Anterior cingulate cortex (tissue), 58 donors: ENCODE data around the gene TNRC6B.
"Not testable (repeated sequence)": the region's sequence is repeated elsewhere in the genome, so short reads cannot be mapped to it uniquely, and the experiment has no call there.

Experiments
- DNase-seq, 58 donors: peaks; one replicate each; lab custom pipeline; 2025; lab: John Stamatoyannopoulos, UW

TNRC6B gene

DNA sequence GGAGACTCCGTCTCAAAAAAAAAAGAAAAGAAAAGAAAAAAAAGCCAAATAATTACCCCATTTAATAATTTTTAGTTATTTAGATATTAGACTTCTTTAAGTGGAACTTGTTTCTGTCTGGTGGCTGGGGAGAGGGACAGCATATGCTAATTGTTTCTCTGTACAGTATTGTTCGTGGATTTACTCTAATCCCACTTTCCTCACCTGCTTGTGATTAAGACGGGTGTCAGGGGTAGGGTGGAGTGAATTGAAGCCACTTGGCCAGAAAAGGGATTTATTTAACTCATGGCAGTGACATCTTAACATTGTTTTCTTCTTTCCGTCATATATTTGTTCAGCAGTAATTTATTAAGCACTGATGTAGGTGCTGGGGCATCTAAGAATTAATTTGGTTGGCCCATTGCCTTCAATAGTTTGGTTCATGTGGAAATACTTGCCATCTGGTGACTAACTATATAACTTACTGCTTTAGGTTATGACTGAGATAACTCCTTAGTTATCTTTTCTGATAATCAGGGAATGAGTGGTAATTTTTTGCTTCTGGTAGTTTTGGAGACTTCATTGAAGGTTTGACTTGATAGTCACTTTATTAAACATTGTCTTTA is 4.6 kb downstream of the TNRC6B start:
- no peak for DNase-seq

DNA sequence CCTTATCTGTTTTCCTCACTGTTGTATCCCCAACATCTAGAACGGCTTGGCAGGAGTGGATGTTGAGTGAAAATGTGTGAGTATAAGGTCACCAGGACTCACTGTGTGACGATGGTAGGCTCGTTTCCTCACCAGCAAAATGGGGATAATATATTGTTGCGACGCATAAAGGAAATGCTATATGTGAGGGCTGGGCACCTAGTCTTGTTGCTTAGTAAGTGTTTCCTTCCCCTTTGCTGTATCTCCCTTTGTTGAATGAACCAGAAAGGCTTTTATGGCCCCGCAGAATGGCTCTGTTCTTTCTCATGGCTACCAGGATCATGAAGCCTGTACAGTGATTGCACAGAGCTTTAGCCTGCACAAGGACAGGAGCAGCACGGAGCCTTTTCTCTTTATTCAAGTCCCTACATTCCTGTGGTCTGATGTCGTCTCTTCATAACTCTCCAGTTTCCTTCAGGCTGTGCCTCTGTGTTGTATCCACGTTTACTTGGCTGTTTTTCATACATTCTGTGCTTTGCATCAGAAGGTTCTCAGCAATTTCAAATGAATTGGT is 5.4 kb downstream of the TNRC6B start:
- DNase-seq: no peak

DNA sequence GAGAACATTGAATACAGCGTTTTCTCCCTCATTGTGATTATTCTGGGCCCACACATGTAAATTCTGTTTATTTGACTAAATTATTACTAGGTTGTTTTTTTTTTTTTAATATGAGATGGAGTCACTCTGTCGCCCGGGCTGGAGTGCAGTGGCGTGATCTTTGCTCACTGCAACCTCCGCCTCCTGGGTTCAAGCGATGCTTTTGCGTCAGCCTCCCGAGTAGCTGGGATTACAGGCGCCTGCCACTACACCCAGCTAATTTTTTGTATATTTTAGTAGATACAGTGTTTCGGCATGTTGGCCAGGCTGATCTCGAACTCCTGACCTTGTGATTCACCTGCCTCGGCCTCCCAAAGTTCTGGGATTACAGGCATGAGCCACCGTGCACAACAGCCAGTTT is 5.9 kb downstream of the TNRC6B start:
- DNase-seq: not testable (repeated sequence)

DNA sequence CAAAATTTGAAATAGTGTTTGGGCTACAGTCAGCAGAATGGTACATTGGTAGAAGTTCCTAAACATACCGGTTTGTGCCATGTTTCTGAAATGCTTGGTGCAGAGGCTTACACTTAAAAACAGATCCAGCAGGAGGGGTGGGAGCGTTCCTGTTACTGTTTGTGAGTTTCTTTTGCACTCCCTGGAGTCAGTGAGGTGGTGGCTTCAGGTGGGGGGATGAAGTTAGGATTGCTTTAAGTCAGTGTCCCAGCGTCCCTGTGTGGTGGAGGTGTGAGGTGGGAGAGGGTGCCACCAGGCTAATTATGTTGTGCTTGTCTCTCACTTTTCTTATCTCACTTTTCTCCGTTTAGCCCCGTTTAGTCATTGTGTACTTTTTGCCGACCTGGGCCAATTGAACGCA is 9.7 kb downstream of the TNRC6B start:
- DNase-seq: no peak

DNA sequence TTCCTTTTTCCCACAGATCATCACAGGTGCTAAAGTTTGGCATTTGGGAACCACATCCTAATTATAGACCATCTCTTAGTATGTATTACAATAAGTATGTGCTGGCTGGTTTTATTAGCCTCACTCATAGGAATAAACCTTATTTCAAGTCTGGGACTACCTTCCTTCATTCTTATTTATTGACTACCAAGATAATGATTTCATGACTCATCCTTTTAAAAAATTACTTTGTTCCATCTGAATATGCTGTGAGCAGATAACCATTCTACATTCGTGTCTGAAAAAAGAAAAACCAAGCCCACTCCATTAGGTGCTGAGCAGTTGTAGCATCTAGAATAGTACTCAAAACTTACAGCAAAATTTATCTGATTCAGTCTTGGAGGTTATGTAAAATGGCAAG is 12.3 kb downstream of the TNRC6B start:
- no peak for DNase-seq

DNA sequence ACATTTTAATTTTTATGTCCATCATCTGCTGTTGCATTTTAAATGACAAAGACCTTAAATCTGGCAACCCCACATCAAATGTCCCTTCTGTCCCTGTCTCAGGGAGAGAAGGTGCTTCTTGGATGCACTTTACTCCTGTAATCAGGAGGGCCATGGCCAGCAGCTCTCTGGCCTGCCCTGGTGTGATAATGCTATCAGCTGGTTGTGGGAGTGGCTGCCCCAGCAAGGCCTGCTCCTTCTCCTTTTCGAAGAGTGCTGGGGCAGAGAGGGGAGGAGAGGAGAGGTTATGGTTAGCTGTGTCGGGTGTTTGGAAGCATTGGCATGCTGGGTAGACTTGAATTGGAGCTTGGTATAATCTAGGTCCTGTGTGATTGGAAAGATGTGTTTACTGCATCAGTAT is 12.8 kb downstream of the TNRC6B start:
- DNase-seq: no peak

DNA sequence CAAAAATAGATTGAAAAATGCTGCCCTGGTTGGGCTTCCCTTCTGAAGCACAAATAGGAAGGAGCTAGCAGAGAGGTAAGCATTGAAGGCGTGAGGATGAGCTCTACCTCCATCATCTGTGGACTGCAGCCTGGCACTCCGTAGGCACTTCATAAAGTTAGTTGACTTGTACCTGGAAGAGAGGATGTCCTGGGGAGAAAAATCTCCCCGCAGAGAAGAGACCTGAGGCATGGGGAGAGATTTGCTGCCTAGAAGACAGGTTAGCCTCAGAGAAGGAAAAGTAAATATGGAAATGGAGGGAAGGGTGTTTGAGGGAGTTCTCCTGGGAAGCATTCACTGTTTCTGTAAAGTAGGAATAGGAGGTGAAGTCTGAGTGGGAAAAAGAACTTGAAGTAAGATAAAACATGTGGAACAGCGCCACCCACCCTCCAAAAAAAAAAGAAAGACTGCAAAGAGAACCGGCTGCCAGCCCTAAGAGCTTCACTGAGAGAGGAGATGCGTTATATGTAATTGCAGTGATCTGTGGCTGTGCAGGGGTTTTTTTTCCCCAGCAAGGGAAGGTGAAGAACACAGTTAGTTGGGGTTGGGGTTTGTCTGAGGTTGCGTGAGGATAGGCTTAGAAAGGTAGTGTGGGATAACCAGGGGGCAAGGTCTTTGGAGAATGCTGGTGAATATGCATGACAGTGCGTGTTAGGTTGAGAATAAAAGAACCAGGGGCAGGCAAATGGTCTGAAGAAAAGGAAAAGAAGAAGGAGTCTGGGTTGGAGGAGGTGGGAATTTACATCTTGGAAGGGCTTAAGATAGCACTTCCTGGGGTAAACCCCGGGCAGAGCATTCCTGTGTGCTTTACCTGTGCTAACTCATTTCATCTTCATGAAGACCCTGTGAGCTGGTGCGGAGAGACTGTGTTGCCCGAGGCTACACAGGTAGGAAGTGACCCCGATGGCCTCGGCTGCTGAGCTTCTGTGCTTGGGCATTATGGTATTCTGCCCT is 16.0 kb downstream of the TNRC6B start:
- DNase-seq: peak in 4 of 58 donors; percentile 21 to 27 (median 26)

DNA sequence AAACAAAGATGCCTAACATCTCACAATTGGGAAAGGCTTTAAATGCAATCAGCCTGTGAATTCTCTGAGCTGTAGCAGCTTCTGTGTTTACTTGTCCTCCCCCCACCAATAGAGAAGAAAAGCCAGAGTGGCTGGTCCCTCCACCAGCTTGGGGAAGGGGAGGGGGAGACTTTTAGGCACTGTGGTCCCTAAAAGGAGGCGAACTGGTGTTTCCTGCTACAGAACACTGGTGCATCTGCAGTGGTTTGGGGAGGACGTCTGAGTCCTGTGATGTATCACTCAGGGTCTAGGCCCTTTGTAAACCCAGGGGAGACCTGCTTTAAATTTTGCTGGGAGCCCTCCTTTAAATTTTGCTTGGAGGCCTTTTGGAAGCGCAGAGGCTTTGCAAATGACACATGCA is 16.9 kb downstream of the TNRC6B start:
- DNase-seq: no peak

DNA sequence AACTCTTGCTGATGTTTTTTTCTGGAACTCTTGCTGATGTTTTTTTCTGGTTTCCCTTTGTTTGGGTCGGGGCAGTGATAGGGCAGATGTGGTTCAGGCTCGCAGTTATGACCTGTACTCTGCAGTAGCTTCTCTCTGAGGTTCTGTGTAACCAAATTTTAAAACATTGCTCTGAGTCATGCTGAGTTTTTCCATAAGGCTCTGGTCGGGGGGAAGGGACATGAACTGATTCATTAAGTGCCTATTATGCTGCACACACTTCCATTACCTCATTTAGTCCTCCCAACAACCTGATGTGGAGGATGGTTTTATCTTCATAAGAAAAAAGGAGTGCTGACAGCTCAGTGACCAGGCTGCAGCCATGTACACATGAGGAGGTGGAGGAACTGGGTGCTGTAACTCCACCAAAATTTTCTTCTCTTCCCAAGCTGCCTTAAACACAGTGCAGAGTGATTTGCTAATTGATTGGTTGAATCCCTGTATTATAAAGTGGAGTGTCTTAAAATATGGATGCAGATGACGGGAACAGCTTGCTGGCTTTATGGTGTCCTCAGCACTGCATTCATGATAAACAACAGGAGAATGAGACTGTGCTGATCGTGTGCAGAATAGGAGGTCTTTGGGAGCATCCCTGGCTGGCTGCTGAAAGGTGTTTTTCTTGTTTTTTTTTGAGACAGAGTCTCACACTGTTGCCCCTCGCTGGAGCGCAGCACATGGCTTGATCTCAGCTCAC is 19.1 kb downstream of the TNRC6B start:
- no peak for DNase-seq

DNA sequence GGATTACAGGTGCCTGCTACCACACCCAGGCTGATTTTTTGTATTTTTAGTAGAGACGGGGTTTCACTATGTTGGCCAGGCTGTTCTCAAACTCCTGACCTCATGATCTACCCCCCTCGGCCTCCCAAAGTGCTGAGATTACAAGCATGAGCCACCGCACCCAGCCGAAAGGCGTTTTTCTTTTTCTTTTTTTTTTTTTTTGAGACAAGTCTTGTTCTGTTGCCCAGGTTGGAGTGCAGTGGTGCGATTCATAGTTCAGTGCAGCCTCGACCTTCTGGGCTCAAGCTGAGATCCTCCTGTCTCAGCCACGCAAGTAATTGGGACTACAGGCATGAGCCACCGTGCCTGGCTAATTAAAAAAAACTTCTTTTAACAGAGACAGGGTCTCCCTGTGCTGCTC is 19.7 kb downstream of the TNRC6B start:
- not testable (repeated sequence) for DNase-seq

DNA sequence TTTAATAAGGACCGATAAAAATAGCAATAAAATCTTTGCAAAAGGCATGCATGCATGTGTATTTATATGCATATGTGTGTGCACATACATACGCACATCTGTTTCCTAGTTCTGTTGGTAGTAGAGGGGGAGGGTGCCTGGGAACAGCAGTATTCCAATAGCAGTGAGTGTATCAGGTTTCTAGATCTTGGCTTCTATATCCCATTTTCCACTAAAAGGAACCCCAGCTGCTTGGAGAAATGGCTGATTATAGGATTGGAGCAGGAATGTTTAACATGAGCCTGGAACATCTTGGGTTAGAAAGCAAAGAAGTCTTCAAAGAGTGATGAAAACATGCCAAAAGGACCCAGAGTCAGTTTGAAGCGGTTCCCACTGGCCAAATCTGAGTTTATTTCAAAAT is 21.0 kb downstream of the TNRC6B start:
- no peak for DNase-seq

DNA sequence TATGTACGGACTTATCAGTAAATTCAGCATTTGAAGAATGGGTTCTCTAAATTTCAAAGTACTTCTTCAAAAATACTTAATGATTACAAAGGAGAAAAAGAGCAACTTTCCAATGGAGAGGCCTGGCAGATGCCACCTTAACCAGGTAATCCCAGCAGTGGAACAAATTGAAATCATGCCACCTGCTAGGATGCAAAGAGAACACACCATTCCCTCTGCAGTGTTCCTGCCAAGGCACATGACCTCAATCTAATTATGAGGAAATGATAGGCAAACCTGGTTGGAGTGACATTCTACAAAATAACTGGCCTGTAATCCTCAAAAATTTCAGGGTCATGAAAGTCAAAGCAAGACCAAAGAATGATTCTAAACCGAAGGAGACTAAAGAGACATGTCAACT is 21.5 kb downstream of the TNRC6B start:
- DNase-seq: no peak

DNA sequence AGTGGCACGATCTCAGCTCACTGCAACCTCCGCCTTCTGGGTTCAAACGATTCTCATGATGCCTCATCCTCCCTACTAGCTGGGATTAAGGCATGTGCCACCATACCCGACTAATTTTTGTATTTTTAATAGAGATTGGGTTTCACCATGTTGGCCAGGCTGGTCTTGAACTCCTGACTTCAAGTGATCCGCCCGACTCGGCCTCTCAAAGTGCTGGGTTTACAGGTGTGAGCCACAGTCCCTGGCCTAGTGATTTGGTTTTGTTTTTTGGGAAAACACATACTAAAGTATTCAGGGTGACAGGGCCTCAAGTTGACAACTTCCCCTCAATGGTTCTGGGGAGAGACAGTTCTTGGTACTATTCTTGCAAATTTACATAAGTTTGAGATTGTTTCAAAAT is 22.1 kb downstream of the TNRC6B start:
- no peak for DNase-seq

DNA sequence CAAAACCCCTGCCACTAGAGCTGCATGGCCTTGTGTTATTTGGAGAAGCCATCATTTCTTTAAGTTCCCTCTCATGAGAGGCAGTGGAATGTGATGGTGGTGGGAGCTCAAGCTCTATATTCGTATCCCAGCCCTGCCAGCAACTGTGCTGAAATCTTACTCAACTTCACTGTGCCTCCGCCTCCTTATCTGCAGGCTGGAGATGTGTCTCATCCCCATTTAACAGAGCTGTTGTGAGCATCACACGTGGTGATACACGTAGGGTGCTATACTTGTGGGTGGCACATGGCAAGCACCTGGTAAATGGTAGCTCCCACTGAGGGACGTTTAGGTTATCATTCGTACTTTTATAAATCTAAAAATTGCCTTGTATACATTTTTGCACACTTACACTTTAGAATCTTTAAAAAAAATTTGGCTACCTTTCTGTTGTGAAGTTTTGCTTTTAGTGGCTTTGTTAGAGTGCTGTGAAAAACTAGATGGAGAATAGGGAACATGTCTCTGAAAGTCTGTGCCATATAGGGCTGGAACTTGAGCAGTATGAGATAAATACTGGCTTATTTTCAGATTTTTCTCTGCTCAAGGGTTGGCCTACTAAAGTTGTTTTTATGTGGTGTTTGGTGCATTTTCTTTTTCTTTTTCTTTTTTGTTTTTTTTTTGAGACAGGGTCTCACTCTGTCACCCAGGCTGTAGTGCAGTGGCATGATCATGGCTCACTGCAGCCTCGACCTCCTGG is 23.2 kb downstream of the TNRC6B start:
- peak in 13 of 58 donors; percentile 13 to 56 (median 30) for DNase-seq

DNA sequence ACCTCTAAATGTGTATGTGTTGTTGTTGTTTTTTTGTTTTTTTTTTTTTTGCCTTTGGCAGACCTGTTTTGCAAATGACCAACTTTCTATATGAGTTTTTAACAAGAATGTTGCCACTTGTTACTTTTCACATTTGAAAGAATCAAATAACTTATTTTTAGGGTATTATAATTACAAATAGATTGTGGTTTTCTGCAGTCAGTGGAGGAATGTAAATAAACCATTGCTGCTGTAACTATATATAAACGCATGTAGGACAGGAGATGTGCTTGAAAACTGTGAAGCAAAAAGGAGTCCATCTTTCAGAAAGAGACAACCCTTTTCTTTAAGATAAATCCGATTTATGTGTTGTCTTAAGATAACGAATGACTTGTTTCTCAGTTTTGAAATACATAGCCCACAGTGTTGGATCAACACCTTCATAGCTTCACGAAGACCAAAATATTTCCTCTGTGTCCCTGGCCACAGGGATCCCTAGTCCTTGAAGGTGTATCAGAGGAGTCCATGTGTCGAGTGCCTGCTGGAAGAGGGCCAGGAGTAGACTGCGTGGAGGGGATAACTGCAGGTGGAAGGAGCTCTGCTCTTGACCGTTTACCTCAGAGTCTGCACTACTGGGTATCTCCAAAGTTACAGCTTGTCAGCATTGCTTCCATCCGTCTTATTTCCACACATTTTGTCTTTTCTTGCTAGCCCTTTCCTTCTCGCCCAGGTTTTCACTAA is 24.7 kb downstream of the TNRC6B start:
- DNase-seq: no peak

DNA sequence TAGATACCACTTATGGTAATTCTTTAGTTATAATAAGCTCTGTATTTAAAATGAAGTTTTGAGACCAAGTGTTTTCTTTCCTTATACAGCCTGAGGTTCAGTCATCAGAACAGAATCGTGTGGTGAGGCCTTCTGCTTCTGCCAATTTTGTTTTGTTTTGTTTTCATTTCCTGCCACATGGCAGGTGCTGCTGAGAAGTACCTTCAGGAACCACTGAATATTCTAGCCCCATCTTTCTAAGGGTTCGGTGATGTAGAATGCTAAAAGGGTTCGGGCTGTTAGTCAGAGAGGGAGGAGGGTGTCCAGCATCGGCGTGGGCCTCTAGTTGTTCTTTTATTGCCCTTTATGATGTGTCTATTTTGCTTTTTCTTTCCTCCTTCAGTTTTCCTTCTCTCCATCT is 25.8 kb downstream of the TNRC6B start:
- no peak for DNase-seq

DNA sequence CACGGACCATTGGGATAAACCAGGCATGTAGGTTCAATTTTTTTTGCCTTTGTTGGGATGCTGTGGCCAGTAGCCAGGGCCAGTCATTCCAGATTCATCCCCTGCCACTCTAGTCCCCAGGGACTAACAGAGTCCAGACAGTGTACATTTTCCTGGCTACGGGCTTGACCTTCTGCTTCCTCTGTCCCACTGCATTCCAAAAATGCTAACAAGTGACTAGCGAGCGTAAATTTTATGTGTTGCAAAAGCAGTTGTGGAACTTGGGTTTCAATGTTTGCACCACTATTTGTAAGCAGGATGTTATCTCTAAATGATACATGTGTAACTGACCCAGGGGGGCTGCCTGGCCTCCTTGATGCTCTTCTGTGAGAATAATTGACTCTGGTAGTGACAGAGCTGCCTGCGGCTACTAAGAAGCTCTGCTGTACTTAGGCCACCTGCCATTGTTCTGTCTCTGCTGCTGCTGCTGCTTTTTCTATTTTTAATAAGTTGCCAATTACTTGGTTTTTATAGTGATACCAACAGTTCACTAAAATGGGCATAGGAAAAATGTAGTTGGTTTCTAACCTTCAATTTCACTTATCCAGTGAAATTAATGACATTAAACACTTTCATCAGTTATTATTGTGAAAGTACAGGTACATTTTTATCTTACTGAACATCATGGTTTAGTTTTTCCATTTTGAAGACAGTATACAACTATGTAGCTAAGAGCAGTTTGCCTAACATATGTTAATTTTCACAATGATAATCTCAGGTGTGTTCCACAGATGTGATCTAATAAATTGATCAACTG is 26.8 kb downstream of the TNRC6B start:
- DNase-seq: no peak

DNA sequence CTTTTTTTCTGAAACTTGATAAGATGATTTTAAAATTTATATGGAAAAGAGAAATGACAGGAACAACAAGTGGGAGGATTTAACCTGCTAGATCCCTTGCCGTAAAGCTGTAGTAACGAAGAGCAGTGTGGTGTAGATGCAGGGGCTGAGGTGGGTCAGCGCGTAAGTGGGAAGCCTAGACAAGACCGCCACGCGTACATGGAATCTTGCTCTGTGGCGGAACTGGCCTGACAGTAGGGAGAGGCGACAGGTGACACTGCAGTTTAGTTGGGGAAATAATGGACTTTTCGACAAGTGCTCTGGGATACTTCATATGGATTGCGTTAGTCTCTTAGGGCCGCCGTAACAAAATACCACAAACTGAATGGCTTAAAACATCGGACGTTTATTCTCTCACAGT is 28.8 kb downstream of the TNRC6B start:
- DNase-seq: no peak

DNA sequence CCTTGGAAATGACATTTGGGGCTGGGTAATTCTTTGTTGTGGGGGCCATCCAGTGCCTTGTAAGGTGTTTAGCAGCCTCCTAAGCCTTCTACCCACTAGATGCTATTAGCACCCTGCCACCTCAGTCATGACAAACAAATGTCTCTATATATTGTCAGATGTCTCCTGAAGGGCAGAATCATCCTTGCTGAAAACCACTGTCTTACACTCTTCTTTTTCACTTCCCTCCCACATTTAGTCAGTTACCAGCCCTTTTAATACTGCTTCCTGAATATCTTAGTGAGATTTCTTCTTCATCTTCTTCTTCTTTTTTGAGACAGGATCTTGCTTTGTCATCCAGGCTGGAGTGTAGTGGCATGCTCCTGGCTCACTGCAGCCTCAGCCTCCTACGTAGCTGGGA is 33.1 kb downstream of the TNRC6B start:
- DNase-seq: no peak
